ENCODE measurements around the gene DHCR24.

DNA sequence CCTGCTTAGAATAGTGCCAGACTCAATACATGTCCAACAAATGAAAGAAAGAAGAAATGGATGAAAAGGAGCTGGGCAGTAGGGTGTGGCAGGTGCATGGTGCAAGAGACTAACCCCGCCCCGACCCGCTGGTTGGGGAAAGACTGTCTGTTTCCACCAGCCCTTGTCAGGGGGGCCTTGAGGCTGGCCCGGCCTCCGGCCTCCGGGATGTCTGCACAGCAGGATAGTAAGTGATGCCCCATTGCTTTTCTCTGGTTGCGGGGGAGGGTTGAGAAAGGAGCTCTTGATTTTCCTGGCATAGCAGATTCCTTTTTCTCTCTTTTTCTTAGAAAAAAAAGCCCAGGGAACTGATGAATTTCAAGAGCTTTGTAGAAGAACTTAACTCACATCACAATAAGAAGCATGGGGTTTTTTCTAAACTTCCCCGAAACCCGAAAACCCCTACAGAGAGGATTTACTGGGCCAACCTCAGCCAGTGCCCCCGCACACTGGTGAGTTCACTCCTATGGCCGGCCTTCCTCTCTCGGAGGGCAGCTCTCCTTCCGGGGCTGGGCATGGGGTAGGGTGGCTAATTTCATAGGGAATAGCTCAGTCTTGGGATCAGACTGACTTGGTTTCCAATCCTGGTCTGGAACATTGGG is 73.4 kb downstream of the DHCR24 start:
- TF ChIP-seq EZH2 (IDR thresholded peaks at IDR 0.05; ENCODE audit: low read depth, unreplicated experiment), result no peak
- TF ChIP-seq REST (IDR thresholded peaks at IDR 0.05; ENCODE audit: unreplicated experiment), result no peak
- no peak for TF ChIP-seq EZH2phosphoT487 (IDR thresholded peaks at IDR 0.05; ENCODE audit: unreplicated experiment)
- TF ChIP-seq CTCF (conservative IDR thresholded peaks at IDR 0.05; ENCODE audit: low read depth in 2 of 2), result no peak
